NCI-H1092 (cell line): ENCODE measurements around the gene CES2.

Experiments used
- DNase-seq: peaks from one replicate; lab custom pipeline; 2025; lab: John Stamatoyannopoulos, UW

The CES2 gene

DNA sequence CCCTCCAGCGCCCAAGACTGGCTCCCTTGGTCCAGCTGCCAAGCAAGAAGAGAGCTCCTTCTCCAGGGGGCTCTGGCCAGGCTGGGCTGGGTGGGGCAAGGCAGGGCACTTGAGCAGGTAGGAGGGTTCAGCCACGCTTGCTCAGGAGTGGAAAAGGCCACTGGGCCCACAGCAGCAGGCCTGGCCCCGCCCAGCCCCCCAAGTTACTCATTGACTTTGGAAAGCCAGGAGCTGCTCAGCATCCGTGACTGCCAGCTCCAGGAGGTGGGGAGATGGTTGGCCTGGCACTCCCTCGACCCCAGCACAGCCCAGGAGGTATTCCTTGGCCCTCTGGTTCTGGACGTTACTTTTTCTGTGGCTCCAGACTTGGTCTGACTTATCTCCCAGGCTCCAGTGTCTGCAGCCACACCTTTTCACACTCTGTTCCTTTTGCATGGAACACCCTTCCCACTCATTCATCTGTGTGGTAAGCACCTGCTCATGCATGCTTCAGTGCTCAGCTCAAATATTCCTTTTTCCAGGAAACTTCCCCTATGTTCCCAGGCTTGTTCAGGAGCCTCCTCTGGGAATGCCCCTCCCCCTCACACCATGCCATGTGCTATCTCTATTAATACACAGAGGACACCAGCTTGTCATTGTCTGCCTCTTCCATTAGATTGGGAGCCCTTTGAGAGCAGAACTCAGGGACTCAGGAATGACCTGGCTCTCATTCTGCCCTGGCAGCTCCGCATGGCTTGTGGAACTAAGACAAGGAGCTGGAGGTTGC, 16.3 kb upstream of the CES2 start, which contains the start of gene CDH16:
CDH16 (minus strand) TSS at position 83 of the 766 bp plus-strand sequence. CDS start 820 bp downstream, outside the sequence.
- no peak for DNase-seq

DNA sequence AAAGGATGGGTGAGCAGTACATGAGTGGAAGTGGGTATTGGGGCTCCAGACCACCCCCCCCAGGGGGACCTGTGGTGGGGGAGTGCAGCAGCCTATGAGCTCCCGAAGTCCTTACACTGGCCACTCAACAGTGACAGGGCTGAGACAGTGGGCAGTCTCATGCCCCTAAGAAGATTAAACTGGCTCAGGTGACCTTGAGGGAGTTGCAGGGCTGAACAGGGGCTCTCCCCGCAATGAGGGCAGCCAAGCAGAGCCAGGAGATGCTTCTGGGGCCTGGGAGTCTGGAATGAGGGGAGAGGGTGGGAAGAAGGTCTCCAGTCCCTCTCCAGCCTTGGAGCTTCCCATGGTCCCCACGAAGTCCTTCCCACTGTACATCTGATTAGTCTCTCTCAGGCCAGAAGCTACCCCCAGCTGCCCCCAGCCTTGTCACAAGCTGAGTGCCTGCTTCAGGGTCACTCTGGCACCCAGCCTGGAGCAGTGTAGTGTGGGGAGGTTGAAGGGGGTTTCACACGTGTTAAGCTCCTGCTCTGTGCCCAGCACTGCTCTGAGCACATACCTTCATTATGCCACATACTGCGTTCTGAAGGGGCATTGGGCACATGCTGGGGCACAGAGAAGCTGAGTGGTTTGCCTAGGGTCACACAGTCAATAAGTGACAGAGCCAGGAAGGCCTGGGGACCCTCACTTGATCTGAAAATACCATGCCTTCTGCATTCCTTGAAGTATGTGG, 15.6 kb upstream of the CES2 start:
- no peak for DNase-seq

DNA sequence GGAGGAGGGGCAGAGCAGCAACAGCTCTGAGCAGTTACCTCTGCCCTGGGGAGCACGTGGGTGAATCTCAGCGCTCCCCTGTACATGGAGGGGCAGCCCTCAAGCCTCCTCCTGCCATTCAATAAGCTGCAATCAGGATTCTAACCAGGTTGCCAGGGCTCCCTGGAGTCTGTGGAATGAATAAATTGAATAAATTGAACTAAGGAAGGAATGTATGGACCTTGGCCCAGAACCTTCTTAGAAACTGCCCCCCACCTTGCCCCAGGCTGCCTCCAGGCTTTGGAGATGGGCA, 15.1 kb upstream of the CES2 start:
- no peak for DNase-seq

DNA sequence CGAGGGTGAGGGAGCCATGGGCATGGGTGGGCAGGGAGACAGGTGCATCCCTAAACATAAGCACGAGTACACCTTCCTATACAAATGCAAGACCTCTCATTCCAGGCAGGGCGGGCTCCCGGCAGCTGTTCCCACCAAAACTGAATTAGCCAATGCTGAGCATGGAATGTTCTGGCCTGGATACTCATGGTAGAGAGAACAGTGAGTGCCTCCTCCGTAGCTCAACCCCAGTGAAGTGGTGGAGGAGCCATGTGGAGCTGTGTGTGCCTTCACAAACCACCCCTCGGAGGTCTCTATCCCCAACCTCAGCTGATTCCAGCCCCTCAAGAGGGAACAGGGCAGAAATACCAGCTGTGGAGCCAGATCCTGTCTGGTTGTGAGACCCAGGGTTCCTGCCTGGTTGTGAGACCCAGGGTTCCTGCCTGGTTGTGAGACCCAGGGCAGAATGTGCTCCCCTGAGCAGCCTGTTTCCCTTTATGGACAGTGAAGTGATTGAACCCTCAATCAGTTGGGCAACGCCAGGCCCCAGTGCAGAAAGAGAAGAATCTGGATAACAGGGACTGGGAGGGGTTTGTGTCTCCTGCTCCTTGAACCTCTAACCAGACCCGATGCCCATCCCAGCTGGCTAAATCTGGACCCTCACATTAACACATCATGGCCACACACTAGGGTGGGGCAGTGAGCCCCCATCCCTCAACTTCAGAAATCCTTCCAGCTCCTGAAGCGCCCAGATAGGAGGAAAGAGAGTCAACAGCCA, 14.2 kb upstream of the CES2 start:
- no peak for DNase-seq

DNA sequence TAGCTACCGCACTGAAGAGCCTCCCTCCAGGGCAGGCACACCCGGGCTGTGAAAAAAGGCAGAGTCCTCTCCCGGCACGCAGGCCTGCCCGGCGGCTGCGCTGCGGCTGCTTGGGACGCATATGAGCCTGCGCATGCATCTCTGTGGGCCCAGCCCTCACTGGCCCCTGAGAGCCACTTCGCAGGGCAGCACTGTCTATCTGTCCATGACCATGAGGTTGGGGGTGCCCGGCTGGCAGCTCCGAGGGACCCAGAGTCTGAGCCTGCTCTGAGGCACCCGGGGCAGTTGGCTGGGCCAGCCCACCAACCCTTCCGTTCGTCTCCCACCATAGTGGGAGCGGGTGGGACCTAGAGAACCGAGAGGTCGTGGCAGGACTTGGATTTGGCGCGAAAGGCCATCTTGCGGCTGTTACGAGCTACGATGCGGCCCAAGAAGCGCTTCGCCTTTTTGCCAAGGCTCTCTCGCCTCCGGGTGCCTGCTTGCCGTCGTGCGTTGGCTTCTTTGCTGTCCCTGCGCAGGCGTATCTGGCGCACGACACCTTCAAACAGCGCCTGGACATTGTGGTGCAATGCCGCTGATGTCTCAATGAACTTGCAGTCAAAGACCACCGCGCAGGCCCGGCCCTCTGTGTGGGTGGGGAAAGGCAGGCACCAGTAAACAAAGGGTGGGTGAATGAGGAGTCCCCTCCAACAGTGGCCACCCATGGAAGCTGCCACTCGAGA, 13.4 kb upstream of the CES2 start:
- no peak for DNase-seq

DNA sequence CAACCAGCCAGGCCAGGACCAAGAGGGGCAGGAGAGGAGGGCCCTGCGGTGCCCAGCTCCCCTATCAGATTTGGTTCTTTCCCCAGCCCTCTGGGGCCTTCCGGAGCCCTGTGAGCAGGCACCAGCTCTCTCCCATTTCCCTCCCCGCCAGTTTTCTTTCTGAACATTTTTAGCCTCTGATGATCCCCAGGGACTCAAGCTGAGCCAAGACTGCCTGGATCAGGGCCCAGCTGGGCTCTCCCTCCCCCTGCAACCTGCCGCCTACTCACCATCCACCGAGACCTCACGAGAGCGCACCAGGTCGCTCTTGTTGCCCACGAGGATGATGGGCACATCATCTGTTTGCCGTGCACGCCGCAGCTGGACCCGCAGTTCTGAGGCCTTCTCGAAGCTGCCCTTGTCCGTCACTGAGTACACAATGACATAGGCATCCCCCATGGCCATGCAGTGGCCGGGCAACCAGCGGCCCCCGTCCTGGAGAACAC, 12.0 kb upstream of the CES2 start:
- peak; percentile 83 for DNase-seq

DNA sequence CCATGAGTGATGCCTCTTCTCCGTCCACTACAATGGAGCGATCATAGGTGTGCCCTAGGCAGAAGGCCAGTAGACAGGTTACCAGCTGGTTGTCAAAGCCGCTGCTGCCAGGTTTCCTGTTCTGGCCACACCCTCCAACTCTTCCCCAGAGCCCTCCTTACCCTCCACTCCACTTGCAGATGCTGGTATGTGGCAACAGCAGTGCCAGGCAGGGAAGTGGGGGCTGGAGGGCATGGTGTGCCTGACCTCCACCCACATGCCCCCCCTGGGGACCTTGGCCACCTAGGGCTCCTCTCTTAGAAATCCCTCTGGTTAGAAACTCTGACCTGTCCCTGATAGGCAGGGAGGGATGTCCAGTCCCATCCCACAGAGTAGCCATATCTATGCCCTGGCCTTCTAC, 11.4 kb upstream of the CES2 start:
- DNase-seq = peak; percentile 12

DNA sequence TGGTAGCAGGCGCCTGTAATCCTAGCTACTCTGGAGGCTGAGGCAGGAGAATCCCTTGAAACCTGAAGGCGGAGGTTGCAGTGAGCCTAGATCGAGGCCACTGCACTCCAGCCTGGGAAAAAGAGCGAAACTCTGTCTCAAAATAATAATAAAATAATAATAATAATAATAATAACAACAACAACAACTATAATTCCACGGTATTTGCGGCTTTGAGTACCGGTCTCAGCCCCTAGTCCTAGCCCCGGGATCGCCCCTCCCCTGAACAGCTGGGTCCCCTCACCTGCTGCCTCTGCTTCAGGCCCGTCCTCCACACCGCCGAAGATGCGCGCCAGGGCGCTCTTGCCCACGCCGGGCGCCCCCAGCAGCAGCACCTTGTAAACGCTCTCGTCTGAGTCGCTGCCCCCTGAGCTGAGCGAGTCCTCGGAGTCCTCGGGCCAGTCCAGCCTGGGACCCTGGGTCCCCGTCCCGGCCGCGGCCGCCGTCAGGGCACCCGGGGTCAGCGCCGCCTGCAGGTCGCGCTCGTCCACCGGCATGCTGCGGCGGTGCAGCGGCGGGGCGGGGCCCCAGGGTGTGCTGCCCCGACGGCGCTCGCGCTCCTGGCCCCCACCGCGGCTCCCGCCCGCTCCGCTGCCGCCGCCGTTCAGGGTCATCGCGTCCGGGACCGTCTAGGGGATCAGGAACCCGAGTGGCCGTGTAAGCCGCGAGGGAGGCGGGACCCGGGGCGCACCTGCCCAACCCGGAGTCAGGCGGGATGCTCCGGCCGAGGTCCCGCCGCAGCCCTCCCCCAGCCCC, 10.6 kb upstream of the CES2 start:
- DNase-seq = no peak

DNA sequence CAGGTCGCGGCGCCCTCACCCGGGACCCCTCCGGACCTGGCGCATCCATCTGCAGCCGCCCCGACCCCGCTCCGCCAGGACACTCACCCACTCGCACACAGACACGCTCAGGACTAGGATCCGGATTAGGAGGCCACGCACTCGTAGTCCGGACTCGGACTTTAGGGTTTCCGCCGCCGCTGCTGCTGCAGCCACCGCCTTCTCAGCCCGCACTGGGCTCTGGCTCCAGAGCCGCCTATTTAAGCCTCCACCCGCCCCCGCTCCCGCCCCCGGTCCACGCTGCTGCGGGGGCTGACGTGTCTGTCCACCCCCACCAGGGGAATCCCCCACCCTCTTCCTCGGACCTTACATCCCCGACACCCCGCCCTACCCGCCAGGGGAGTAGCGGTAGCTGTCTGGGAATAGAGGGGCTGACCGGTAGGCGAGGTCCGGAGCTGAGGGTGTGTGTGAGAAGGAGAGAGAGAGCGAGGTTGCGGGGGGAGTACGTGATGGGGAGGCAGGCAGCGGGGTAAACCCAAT, 9.9 kb upstream of the CES2 start, which contains the start of gene RRAD:
RRAD (minus strand) TSS at position 214 of the 519 bp plus-strand sequence. CDS start 356 bp downstream, outside the sequence.
- DNase-seq = no peak

DNA sequence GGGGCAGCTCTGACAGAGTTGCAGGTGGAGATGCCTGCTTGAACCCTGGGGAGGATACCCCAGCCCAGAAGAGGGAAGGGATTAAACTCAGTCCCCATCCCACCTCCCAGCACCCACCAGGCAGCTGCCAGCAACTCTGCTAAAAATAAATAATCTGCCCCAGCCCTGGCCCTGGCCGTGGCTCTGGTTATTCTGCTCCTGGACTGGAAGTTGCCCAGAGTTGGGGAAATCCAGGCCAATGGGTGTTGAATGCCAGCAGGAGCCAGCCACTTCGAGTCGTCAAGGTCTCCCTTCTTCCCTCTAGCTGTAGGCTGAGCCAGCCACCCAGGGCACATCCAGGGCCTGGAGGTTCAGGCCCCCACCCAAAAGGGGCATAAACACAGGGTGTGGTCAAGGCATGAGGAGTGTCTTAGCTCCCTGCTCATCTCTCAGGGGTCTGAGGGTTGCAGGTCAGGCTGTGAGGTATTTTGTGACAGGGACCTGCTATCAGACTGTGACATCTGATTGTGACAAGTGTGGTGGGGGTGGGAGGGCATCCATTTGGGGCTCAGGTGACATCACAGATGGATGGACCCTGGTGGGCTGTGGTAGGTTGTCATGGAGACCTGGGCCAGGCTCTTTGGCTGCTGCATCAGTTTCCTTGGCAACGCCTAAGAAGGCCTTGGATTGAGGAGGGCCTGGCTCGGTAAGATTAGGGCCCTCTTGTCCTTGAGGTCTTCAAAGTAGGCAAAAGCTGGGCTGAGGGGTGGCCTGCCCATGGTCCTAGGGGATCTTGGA, 9.0 kb upstream of the CES2 start:
- DNase-seq = no peak

DNA sequence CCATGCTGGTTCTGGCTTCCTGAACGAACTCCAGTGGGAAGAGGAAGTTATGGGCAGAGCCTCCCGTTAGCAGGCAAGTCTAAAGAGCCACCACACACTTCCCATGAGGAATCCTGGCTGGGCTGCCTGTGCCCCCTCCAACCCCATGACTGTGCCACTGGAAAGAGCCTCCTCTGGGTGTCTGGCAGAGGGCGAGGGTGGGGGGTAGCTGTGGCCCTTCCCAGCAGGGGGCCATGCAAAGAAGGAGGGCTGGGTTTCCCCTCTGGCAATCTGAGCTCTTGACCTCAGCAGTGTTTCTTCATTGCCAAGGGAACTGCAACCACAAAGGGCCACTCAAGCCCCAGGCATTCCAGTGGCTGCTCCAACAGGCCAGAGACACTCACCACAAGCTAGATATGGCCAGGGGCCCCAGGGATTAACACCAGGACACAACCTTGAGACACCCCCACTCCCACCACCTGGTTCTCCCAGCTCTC, 8.3 kb upstream of the CES2 start:
- DNase-seq = no peak

DNA sequence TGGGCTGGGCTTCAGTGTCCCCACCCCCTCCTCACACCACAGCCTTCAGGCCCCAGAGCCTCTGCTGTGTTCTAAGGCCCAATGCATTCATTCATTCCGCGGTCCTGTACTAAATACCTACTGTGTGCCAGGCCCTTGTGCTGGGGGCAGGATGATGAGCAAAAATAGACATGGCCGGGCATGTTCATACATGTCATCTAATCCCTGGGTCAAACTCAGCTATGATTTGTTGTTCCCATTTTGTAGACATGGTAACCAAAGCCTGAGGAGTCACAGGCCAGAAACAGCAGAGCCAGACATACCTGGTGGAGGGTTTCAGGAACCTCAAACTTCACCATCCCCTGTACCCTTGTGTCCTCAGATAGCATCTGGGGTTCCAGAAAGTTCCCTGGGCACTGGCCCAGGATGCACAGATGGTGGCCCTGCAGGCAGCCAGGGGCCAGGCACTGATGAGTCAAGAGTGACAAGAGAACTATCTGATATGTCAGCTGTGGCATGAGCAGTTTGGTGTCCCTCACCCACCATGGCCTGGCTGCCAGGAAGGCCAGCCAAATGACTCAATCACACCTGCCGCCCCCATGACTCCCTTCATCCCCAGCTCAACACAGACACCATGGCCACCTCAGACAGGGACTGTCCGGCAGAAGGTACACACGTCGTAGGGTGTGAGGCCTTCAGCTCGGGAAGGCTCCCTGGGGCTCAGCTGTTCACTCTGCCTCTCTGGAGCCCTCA, 7.2 kb upstream of the CES2 start:
- DNase-seq = no peak

DNA sequence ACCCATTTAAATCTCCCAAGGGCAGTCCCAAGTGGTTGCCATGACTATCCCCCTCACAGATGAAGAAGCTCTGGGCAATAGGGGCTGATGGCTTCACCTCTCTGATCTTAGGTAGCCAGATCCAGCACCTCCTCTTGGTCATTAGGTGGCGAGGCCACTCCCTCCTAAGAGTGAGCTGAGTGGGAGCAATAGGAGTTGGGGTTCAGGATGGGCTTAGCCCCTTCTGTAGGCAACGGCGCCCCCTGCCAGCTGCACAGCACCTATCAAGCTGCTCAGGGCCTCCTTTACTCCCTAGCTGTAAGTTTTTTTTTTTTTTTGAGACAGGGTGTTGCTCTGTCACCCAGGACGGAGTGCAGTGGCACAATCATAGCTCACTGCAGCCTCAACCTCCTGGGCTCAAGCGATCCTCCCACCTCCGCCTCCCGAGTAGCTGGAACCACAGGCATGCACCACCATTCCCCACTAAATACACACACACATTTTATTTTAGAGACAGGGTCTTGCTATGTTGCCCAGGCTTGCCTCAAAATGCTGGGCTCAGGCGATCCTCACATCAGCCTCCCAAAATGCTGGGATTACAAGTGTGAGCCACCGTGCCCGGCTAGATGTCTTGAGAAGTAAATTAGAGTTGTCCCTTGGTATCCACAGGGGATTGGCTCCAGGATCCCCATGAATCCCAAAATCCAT, 6.5 kb upstream of the CES2 start:
- DNase-seq = no peak

DNA sequence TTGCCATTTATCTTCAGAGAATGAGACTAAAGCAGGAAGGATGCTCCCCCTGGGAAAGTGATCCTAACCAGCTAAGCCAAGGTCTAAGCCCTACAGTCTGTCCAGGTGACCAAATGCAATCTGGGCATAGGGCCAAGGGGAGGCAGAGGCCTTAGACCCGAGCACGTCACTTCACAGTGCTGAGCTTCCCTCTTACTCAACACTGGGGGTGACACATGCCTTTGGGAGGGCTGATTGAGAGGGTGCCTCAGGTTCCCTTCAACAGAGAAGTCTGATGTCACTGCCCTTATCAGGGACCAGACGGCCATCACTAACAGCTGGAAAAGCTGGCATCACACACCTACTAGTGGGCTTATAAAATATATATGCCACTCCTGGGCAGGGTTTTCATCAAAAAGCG, 5.1 kb upstream of the CES2 start:
- no peak for DNase-seq

DNA sequence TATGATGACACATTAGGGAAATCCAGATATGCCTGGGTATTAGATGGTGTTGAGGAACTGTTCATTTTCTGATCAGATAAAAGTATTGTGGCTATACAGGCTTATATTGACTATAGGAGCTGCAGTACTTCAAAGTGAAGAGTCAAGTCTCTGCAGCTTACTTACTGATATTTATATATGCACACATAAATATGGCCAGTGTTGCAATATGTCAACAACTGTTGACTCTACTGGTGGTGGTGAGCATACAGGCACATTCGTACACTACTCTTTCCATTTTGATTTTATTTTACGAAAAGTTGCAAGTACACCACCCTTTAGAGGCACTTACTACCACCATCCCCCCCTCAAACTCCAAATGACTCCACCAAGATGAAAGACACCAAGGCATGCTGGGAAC, 3.7 kb upstream of the CES2 start:
- no peak for DNase-seq

DNA sequence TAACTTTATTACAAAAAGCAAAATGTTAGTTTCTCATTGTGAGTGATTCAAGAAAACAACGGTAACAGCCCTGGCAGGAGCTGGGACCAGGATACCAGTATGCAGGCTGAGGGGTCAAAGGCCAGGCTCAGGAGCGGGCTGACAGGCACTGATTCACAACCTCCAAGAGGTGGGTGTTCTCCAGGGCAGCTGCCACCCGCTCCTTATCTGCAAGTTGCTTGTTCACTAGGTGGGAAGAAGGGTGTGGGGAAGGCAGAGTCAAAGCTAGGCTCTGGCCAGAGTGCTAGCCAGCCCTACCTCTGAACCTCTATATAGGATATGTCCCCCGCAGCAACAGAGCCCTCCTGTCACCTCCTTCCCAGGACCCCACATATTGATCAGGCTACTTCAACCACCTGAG, 3.2 kb upstream of the CES2 start:
- DNase-seq = no peak

DNA sequence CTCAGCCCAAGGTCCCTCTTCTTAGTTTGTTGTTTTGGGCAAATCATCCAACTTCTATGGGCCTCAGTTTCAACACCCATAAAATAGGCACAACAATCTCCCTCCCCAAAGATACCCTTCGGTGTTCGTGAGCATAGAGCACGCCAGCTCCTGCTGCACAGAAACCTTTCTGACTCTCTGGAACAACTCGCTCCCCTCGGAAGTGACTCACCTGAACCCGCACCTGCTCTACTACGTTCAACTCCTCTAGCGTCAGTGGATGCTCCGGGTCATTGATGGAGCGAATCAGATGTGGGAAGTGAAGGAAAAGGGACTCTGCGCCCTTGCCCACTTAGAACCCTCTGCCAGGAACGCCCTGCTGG, 1.6 kb upstream of the CES2 start:
- DNase-seq = no peak

DNA sequence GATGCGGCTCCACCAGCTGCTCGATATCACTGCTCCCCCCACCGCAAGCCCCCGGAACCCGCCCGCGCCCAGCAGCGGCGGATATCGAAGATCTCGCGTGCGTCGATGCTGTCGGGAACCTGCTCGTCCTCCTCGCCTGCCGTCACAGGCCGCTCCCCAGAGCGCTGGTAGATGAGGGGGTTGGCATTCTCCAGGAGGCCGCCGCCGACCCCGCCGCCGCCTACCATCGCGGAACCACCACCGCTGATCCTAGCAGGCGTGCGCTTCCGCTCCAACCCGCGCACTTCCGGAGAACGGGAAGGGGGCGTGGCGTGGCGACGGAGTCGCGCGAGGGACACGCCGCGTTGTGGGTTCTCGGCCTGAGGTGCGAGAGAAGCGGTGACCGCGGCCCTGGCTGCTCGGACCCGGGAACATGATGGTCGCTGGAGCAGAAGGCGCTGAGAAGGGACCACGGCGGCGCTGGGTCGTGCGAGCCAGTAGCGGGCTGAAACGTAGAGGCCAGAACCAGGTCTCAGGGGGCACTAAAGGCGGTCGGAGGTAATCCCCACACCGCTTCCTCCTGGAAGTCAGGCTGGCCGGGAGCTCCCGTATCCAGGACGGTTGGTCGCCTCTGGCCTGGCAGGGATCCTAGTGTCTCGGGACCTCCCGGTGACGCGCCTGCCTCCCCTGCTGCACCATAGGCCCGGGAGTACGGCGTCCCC, 1.0 kb upstream of the CES2 start, which contains the start of gene CIAO2B:
CIAO2B (minus strand) TSS at position 265 of the 701 bp plus-strand sequence; CDS start at position 227, 38 bp downstream.
- DNase-seq = peak; percentile 80
